GM18858 (cell line): ENCODE measurements around the gene AGRN.
"Not testable (repeated sequence)": the region's sequence is repeated elsewhere in the genome, so short reads cannot be mapped to it uniquely, and the experiment has no call there.

Source experiments
- ATAC-seq: cut with Tn5 transposase; IDR thresholded peaks from one replicate; pipeline ENCODE4 v1.9.1; 2021; ENCODE audit not compliant: unreplicated experiment

AGRN gene

DNA sequence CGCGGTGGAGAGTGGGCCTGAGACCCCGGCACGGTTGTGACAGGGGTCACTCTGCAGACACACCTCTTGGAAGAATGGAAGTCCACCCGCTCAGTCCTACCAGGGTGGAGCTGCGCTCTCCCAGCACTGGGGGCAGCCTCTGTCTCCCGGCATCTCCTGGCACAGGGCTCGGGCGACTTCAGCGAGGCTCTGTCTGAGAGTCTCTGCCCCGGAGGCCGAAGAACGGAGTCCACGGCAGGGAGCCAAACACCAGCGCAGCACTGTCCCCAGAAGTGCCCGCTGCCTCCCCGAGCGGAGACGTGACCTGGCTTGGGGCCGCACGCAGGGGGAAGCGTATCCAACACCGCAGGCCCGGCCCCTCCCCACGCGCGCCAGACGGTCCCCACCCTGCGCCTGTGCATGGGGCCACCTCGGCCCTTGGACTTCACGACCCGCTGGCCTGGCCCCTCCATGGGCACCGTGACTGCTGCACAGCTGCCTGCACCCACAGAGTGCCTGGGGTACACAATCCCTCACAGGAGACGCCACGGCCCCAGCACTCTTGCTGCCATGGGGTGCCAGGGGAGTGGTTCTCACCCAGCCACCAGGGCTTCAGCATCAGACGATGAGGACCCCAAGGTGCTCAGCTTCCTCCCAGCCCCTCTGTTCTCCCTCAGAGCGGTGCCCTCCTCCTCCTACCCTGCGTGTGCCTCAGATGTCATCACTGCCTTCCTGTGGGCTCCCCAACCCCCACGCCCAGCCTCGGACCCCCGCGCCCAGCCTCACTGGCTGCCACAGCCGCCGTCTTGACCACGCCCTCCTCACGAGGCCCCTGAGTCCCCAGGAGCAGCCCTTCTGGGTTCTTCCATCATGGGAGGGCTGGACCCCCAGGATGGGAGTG, 69.1 kb downstream of the AGRN start:
- no peak for ATAC-seq

DNA sequence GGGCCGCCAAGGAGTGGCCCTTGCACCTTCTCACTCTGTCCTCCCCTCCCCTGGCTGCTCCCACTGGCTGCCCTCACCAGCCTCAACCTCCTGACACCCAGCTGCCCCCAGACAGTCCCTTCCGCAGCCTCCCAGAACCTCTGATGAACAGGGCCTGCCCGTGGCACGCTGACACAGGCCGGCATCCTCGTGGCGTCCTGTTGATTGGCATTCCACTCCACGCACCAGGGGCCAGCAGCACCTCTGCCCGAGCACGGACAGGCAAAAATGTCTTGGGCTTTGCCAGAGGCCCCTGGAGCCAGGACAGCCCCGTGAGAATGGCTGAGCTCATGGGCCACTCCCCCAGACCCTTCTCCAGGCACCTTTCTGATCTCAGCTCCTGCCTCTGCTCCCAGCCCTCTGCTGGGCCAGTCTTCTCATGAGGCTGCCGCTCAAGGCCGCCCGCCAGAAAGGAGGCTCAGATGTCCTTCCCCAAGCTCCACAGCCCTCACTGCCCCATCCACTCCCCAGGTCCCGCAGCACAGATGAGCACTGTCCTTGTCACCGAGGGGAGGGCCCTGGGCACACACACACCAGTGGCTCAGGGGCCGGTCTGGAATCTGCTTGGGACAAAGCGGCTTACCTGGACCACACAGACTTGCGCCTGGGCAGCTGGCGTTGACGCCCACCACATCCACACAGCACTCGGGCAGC, 70.0 kb downstream of the AGRN start:
- ATAC-seq = no peak

GRCh38 chr1:1090424-1091343, 70.8 kb downstream of the AGRN start:
- no peak for ATAC-seq

GRCh38 chr1:1091344-1092148, 71.6 kb downstream of the AGRN start:
- no peak for ATAC-seq

GRCh38 chr1:1092149-1092855, 72.4 kb downstream of the AGRN start:
- no peak for ATAC-seq

DNA sequence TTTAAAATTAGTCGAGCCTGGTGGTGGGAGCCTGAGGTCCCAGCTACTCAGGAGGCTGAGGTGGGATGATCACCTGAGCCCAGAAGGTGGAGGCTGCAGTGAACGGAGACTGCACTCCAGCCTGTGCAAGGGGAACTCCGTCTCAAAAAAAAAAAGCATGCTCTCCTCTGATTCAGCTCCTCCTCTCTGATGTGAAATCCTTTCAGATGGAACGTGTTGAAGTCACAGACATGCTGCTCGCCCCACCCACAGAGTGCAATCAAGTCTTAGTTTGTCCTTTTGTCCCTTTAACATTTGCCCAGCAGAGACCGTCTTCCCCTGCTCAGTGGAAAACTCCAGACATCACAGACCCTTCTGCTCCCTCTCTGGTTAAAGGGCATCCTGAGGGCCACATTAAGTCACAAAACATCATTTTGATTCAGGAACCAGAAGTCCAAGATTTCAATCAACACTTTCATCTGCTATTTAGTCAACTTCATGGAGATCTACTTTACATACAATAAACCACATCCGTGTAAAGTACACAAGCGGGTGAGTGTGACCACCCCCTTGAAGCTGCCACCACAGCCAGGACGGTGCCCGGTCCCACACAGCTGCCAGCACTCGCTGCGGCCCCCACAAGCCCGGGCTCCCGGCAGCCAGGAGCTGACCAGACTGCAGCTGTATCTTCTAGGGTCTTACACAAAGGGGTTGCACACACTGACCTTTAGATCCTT, 73.1 kb downstream of the AGRN start:
- ATAC-seq = no peak

DNA sequence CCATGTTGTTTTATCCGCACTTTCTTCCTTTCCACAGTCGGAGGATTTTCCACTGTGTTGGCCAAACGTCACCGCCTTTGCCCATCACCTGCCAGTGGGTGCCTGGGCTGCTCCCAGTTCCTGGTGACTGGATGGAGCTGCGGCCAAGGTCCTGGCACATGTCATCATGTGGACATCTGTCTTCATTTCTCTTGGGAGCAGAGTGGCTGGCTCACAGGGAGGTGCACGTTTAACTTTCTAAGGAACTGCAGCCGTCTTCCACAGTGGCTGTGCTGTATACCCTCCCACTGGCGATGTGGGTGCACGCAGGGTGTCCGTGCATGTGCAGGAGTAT, 73.7 kb downstream of the AGRN start:
- ATAC-seq = no peak

- ATAC-seq = no peak
Measured at GRCh38 chr1:1094981-1095380, 75.1 kb downstream of the AGRN start.

DNA sequence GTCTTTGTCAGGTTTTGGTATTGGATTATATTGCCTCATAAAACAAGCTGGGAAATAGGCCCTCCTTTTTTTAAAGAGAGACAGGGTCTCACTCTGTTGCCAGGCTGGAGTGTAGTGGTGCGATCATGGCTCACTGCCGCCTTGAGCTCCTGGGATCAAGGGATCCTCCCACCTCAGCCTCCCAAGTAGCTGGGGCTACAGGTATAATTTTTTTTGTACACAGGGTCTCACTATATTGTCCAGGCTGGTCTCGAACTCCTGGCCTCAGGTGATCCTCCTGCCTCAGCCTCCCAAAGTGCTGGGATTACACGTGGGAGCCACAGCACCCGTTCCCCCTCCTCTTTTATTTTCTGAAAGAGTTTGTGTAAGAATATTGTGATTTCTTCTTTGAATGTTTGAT, 76.2 kb downstream of the AGRN start:
- not testable (repeated sequence) for ATAC-seq

- ATAC-seq = no peak
Measured at GRCh38 chr1:1098681-1099421, 78.9 kb downstream of the AGRN start.

DNA sequence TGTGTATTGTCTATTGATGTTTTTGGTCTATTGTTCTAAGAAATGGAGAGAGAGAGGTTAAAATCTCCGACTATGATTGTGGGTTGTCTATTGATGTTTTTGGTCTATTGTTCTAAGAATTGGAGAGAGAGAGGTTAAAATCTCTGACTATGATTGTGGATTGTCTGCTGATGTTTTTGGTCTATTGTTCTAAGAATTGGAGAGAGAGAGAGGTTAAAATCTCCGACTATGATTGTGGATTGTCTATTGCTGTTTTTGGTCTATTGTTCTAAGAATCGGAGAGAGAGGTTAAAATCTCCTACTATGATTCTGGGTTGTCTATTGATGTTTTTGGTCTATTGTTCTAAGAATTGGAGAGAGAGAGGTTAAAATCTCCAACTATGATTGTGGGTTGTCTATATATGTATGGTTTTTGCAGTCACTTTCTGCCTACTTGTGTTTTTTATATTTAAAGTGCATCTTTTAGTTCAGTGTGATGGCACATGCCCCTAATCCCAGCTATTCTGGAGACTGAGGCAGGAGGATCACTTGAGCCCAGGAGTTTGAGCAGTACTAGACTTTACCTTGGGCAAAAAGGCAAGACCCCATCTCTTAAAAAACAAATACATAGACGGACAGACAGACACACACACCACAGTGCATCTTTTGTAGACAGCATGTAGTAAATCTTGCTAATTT, 79.7 kb downstream of the AGRN start:
- no peak for ATAC-seq

GRCh38 chr1:1100296-1100695, 80.4 kb downstream of the AGRN start:
- no peak for ATAC-seq

DNA sequence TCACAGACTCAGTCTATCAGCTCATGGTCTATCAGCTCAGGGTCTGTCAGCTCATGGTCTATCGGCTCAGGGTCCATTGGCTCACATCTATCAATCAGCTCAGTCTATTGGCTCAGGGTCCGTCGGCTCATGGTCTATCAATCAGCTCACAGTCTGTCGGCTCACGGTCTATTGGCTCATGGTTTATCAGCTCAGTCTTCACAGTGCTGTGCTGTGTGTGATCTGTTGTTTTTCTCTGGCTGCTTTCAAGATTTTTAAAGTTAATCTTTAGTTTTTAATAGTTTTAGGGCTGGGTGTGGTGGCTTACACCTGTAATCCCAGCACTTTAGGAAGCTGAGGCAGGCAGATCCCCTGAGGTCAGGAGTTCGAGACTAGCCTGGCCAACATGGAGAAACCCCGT, 81.6 kb downstream of the AGRN start:
- ATAC-seq = no peak

DNA sequence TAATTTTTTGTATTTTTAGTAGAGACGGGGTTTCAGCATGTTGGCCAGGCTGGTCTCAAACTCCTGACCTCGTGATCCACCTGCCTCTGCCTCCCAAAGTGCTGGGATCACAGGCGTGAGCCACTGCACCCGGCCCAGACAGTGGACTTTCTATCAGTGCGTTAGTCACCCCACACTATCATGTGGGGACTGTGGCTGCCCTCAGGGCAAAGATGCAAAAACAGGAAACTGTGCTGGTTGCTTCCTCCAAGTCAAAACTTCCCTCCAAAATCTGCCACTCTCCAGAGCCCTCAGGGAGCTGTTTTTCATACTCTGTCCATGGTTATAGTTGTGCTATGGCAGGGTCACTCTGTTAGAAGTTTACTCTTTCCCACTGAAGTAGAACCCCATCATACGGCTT, 84.2 kb downstream of the AGRN start:
- ATAC-seq = not testable (repeated sequence)
